EL (cell line): Measurements from ENCODE around the gene CNIH3.
"Not testable (repeated sequence)": the region's sequence is repeated elsewhere in the genome, so short reads cannot be mapped to it uniquely, and the experiment has no call there.

Experiments used
- DNase-seq: peaks from one replicate; pipeline ENCODE4 v3.0.0-alpha.2; 2016

Gene CNIH3

DNA sequence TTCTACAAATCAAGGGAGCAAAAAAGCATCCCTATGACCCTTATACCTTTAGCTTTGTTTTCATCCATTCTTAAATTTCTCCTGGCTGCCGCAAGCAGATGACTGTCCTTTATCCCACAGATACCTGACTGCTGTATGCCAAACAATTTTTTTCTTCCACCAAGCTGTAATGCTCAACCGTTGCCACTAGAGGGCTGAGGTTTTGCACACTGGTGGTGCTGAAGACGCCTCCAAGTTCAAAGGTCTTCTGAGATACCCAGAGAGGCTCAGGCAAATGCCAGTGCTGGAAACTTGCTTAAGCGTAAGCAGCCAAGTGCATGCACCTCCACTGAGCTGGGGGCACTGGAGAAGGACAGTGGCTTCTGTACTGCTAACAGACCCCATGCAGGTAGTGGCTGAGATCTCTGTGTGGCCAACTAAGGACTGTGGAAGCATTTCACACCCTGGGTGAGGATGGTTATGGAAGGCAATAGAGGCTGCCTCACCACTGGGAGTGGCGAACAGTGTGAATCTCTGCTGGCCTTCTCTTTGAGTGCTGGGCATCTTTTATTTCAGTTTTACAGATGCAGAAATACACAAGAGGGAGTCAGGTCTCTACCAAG is 28.5 kb downstream of the CNIH3 start:
- peak; percentile 46 for DNase-seq

DNA sequence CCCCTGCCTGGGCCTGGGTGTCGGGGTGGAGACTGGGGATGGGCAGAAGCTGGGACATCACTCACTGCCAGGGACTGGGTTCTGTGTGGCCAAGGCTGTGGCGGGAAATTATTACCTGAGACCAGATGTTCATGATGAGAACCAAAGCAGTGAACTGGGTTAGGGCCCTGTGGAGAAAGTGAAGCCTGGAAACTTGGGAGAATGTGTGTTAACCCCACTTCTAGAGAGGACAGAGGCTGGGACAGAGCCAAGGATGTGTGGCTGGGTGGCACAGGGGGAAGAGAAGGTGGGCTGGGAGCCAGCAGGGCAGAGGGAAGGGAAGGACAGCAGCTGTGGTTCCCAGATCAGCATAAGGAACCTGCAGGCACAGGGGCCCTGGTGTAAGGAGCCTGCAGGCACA is 31.3 kb downstream of the CNIH3 start:
- DNase-seq = no peak

DNA sequence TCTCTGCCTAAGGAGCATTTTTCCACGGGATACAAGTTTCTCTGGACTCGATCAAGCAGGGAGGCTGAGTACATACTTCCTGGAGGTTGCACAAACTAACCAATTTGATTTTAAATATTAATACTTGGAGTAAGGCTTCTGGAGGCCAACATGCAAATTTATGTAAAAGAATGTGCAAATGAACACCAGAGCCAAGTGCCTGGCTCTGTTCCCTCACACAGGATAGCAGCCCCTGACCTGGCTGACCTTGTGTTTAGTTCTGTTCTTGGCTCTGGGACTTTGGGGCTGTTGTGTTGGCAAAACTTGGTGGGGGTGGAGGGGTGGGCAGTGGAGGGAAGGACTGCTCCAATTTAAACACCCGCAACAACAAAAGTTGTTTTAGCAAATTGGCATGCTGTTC is 34.2 kb downstream of the CNIH3 start:
- DNase-seq = no peak

DNA sequence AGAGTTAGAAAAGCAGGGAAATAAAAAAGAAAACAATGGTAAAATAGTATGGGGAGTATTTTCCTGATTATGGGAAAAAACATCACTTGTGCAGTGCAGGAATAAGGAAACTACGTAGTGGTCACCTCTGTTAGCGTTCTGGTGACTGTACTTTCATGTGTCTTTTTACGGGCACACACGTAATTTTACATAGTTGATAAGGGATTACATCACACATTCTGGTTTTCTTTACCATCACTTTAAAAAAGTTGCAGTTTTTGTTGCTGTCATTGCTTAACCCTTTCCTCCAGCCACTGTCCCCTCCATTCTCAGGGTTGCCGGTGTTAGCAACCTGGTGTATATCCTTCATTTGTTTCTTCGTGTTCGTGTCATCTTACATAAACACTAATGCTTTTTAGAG is 35.1 kb downstream of the CNIH3 start:
- DNase-seq = no peak

DNA sequence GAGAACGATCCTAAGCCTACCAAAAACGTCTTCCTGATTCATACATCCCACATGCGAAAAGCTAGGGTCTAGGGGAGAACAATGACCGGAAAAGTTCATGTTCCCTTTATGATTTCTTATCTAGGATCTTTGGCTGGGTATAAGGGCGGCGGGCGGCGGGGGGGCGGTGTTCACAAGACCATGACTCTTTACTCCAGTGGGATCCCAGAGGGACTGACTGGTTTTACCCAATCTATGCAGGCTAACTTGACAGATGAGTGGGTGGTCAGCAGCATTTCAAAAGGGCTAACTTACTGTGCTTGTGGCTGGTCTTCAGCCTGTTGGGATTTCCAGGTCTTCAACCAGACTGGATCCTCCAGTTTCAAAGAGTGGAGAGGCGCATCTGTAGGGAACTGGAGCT is 40.3 kb downstream of the CNIH3 start:
- no peak for DNase-seq

DNA sequence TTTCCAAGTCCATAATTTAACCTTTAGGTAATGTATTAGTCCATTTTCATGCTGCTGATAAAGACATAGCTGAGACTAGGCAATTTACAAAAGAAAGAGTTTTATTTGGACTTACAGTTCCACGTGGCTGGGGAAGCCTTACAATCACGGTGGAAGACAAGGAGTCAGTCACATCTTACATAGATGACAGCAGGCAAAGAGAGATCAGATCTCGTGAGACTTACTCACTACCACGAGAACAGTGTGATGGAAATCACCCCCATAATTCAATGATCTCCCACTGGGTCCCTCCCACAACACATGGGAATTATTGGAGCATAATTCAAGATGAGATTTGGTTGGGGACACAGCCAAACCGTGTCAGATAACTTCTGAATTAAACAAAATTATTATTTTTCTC is 44.0 kb downstream of the CNIH3 start:
- no peak for DNase-seq

DNA sequence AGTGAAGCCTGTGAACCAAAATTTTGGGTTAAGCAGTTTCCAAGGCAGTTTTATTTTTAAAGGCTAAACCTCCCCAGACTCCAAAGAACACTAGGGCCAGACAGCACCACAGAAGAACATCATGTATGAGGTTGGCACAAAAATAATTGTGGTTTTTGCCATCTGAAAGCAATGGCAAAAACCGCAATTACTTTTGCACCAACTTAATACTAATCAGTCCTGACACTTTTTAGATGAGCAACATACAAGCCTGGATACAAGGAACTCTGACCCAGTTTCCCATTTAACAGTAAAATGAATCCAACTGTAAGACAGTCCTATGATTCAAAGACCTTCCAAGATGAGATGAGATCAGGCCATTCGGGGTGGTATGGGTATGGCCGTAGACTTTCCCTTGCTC is 46.8 kb downstream of the CNIH3 start:
- DNase-seq = no peak

DNA sequence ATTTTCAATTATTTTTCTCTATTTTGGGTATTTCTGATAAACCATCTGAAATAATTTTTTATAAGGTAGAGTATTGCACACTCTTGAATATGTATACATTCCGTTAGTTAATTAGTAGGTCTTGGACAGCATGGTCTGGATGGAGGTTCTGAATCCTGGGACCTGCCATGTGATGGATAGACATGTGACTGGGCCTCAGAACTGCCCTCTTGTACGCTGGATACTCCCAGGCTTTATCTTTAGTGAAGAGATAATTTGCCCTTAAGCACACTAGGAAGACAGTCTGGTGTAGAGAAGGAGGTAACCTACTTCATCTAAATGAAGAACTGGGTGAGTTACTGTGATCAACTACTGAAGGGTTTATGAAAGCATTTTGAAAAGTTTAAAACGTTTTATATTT is 48.9 kb downstream of the CNIH3 start:
- DNase-seq = no peak

DNA sequence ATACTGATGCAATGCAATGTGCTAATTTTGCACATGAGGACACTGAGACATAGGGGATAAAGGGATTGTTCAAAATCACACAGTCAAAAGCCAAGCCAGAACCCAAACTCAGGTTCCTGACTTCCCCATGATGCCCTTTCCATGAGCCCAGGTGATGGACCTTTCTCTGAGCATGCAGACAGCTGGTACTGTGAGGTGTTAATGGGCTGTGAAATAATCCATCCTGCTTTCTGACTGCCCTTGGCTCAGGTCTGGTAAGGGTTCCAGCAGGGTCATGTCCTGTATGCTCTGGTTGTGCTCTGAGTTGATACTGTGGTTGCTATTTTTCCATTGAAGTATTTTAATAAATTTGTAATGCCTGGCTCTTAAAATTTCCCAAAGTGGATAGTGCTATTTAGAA is 50.0 kb downstream of the CNIH3 start:
- DNase-seq = no peak

DNA sequence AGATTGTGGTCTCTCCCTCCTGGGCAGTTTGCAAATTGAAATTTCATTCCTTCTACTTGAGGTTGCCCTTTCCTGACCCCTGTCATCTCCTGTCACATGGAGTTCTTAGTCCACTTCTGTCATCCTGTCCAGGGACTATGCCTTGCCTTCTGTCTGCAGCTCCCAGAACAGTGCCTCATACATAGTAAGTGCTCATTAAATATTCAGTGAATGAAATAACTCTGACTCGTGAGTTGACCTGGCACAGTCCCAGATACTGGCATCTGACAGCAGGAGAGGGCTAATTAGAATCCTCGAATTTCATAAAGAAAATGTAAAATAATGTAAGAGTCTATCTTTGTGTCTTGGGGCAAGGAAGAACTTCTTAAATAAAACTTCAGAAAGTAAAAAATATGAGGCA is 50.8 kb downstream of the CNIH3 start:
- DNase-seq = no peak

DNA sequence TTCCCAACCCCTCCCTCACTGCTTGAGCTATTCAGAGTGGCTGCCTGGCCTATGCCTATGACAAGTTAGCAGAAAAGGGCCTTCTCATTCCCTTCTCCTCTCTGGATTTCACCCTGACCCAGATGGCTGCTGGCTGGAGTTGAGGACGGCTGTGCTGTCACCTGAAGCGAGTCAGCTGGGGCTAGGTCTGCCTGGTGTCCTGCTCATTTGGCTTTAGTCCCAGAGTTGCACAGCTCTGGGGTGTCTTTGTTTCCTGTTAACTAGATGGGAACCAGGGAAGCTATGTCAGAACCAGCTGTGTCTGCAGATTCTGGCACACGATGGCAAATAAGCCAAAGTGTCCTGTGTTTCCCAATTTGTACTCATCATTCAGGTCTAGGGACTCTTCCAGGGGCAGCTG is 52.9 kb downstream of the CNIH3 start:
- DNase-seq = no peak

DNA sequence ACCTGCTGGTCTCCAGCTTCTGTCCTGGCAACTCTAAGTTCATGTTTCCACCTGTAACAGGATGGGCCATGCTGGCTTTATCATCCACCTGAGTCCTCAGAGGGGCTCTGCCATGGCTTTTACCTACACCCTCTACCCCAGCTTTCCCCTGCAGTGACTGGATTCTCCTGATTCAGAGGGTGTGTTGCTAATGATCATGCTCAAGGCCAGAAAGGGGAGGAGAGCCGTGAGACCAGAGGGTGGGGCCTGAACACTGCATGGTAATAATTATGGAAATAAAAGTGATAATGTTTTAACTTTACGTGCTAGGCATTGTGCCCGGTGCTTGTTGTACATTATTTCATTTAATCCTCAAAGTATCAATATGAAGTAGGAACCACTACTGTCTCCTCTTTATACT is 53.3 kb downstream of the CNIH3 start:
- DNase-seq = no peak

DNA sequence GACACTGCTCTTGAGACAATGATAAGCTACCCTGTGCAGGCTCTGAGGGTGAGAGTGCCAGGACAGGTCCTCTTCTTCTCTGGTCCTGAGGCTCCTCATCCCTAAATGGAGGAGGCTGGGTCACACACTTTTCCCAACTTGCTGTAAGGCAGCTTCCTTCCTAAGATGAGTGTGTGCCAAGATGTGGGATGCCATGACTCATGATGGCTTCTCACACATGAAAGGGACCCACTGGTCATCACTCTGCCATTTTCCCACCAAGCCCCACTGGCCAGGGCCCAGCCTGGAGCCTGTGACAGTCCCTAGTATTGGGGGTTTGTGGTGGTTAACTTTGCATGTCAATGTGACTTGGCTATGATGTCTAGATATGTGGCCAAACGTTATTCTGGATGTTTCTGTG is 54.4 kb downstream of the CNIH3 start:
- peak; percentile 4 for DNase-seq

DNA sequence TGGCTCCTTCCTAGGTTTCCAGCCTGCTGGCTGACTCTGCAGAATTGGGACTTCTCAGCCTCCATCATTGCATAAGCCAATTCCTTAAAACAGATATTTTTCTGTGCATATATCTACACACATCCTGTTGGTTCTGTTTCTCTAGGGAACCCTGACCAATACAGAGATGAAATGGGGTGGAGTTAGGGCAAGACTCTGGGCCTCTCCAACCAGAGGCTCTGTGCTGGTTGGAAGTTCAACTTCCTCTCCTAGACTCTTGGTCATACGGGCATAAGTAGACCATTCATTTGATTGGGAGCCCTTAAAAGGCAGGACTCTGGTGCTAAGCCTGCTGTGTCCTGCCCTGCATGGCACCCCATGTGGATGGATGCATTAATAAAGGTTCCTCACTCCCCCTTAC is 55.0 kb downstream of the CNIH3 start:
- DNase-seq = no peak

DNA sequence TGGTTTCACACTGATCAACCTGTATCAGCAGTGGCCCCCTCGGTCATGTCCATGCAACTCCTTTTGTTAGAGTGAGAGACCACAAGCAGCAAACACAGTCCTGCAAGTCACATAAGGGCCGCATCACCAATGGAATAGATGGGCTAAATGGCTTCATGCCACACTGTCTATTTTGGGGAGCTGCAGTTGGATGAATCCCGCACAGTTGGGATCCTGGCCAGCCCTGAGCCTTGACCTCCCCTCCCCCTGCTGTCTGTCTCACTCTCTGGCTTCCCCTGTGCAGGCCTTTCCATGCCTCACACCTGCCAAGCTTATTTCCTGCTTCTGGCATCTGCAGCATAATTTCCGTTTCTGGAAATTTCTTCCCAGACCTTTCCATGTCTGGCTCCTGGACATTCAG is 57.0 kb downstream of the CNIH3 start:
- DNase-seq = no peak

DNA sequence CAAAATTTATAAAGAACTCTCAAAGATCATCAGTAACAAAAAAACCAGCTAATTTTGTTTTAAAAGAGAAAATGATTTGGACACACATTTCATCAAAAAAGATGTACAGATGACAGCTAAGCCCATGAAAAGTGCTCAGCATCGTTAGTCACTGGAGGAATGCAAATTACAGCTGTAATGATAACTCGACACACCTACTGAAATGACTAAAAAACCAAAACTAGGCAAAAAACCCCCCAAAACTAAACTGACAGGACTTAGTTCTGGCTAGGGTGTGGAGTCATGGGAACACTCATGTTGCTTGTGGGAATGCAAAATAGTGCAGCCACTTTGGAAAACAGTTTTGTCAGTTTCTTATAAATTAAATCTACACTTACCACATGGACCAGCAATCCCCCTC is 59.5 kb downstream of the CNIH3 start:
- no peak for DNase-seq

DNA sequence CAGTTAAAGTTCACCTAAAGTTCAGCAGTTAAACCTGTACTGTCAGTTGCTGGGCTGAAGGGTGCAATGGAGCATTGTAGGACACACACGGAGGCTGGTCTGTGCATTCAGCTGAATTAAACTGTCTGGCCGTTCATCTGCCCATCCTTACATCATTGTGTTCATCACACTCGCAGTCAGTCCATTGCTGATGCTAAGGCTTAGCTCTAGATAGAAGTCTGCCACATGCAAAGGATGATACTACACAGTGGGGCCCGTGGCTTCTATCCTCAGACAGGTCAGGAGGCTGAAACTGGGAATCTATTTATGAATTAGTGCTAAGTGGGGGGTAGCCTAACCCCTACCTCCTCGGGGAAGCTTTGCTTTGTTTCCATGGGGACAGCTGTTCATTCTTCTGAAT is 60.4 kb downstream of the CNIH3 start:
- DNase-seq = no peak

DNA sequence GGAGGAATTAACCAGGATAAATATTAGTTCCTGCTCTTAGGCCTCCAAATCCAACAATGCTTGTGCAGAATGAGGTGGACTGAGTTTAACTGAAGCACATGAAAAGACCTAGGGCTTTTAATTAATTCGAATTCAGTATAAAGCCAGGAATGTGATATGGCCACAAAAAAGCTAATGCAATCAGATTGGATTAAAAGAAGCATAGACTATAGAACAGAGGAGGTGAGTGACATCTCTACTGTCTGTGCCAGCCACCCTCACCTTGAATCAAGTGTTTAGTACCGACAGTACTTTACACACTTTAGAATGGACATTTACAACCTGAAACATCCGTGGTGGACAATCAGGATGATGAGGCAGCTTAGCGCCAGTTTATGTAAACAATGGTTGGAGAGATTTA is 62.1 kb downstream of the CNIH3 start:
- no peak for DNase-seq

DNA sequence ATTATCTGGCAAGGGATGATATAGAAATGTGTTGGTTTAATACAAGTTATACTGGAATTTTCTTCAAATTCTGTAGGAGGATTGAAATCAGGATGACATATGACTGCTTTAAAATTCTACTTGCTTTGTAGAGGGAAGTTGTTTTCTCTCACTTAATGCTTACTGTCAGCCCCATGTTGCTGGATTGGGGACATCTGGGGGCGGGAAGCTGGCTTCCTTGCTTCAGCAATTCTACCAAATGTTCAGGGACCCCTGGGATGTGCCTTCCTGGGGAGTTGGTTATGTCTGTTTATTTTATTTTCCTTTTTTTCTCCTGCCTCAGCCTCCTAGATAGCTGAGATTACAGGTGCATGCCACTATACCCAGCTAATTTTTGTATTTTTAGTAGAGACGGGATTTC is 63.5 kb downstream of the CNIH3 start:
- no peak for DNase-seq

DNA sequence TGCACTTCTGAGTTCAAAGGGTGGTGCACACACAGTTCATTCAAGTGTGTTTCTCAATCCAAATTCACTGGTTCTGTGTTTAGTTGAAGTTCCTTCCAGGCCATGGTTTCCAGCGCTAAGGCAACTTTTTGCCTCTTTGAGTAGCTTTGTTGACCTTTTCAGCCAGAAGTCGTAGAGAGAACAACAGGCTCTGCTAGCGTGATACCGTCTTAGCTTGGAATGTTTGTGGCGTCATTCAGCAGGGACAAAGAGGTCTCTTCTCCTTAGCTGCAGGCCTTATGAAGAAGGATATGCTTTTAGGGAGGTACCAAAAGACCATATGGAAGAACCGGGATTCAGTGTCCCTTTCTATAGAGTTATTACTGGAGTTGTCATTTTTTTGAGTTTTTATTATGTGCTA is 65.7 kb downstream of the CNIH3 start:
- no peak for DNase-seq

DNA sequence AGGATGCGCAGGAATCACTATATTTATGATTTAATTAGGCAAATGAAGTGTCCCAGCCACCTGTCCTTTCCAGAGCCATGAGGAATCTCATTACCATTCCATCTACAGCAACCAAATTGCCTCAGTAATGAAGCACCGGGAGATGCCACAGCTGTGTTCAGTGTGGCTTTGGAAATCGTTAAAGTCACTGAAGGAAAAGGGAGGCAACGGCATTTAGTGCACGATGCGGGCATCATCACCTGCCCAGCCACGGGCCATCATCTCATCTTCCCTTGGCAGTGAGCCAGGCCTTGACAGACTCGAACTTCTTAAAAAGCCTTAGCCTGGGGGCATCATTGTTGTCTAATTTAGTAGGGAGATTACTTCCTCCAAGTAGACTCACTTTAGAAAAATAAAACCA is 67.8 kb downstream of the CNIH3 start:
- no peak for DNase-seq

DNA sequence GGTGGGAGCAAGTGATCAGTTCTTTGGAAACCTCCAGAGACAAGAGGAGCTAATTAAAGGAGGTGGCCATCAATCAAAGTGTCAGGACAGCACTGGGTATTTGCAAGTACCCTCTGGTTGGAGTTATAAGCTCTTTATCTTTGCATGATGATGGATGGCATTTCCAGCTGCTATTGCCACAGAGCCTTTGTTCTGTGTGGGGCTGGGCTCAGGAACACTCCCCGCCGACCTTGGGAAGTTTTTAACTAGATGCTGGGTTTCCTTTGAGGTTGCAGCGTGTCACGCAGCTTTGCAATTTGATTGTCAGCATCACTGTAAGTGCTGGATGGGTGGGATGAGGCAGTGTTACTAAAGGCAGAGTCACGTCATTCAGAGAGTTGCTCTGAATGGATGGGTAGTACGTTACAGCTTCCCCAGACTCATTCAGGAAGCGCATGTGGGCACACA is 68.9 kb downstream of the CNIH3 start:
- DNase-seq = no peak

DNA sequence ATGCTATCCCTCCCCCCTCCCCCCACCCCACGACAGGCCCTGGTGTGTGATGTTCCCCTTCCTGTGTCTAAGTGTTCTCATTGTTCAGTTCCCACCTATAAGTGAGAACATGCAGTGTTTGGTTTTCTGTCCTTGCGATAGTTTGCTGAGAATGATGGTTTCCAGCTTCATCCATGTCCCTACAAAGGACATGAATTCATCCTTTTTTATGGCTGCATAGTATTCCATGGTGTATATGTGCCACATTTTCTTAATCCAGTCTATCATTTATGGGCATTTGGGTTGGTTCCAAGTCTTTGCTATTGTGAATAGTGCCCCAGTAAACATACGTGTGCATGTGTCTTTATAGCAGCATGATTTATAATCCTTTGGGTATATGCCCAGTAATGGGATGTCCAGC is 70.0 kb downstream of the CNIH3 start:
- DNase-seq = not testable (repeated sequence)

DNA sequence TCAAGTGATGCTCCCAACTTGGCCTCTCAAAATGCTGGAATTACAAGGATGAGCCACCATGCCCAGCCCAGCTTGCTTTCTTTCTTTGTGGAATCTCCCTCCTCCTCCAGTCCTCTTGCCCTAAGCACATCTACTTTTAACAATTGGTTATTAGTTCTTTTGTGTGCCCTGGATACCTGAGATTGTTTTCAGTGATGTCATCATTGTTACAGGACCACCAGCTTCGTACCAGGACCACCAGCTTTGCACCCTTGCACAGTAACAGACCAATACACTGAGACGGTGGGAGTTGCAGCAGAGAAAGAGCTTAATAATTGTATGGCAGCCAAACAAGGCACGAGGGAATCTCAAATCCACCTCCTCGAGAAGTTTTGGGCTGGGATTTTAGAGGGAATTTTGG is 71.3 kb downstream of the CNIH3 start:
- no peak for DNase-seq

DNA sequence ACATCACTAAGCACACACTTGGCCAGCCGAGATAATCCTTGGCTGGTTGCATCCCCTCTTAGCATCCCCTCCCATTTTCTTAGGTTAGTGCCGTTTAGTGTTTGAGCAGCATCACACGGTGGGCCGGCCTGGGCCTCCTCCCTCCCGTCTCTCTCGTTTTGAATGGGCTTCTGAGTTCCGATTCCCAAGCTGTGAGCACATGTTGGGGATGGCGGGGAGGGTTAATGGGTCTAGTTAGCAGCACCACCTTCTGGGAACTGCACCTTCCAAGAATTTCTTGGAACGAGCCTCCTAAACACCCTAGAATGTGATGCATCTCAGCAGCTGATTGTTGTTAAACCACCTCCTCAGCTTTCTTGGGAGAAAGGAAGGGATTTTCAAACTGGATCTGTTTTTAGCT is 73.3 kb downstream of the CNIH3 start:
- DNase-seq = no peak

DNA sequence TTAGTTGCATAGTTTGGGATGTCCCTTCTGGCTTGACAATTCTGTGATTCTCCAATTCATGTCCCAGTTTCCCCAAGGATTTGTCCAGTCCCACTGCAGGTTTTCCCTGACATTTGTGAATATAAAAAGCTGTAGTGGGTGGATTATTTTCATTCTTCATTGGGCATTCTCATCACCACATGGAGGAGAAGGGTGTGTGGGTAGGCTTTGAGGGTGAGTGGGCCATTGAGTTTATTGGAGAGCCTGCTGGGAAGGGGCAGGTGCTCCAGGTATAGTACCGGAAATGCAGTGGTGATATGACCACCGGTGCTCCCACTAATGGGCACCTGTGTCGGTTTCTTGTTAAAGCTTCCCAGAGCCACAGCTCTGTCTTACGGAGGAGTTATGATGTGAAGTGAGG is 74.5 kb downstream of the CNIH3 start:
- DNase-seq = no peak
